Brain microvascular endothelial cell (primary cell): ENCODE measurements around the gene GNAS-AS1.
A peak's percentile ranks its signal among the peaks of the same experiment; 100 is the strongest.

Experiments used
- DNase-seq: peaks from one replicate; pipeline ENCODE4 v3.0.0-alpha.2; 2020
- H3K27ac ChIP-seq: fragments of 250-450 bp; sonication (Bioruptor Pico); 2 replicates; pipeline ENCODE4 v1.5.1; 2020; ENCODE audit warnings: mild to moderate bottlenecking, moderate library complexity
- H3K27me3 ChIP-seq: fragments of 250-450 bp; sonication (Bioruptor Pico); replicated peaks from 2 replicates; pipeline ENCODE4 v1.5.1; 2020; ENCODE audit warnings: mild to moderate bottlenecking
- H3K36me3 ChIP-seq: fragments of 250-450 bp; sonication (Bioruptor Pico); replicated peaks from 2 replicates; pipeline ENCODE4 v1.5.1; 2020; ENCODE audit warnings: mild to moderate bottlenecking
- H3K4me3 ChIP-seq: 2 replicates; pipeline ENCODE4 v1.5.1; 2011; ENCODE audit warnings: low read depth, mild to moderate bottlenecking, control low read depth, low read length, moderate library complexity
- CTCF ChIP-seq: IDR thresholded peaks from 2 replicates; pipeline ENCODE4 v1.5.1; 2011; ENCODE audit warnings: low read depth, mild to moderate bottlenecking, moderate library complexity, low read length, control low read depth, inconsistent platforms; ENCODE audit errors: missing control alignments
- in situ Hi-C: cut with HindIII; loops from 2 replicates; pipeline ENCODE4 v1.10.0; 2017; ENCODE audit warnings: low sequenced_read_pairs, low pct_ligation_motif_present

GNAS-AS1 gene

GRCh38 chr20:58853976-58854637 lies 3.4 kb upstream of the GNAS-AS1 start:
- in situ Hi-C loops = loop anchor here (25.0 kb wide), 1 partner anchor 358 kb away; no protein-coding TSS in a partner anchor
- no peak overlapping the region for H3K4me3 ChIP-seq
- DNase-seq = no peak
- peaks cover 35% of the 10 kb centered on the region for H3K27me3 ChIP-seq
- no peak overlapping the region for H3K27ac ChIP-seq
- no peaks in the 10 kb centered on the region for H3K36me3 ChIP-seq
- no peak for TF ChIP-seq CTCF

GRCh38 chr20:58853466-58853865 lies 2.8 kb upstream of the GNAS-AS1 start:
- in situ Hi-C loops = loop anchor here (25.0 kb wide), 1 partner anchor 359 kb away; no protein-coding TSS in a partner anchor
- H3K36me3 ChIP-seq = no peaks in the 10 kb centered on the region
- H3K4me3 ChIP-seq = no peak overlapping the region
- TF ChIP-seq CTCF = no peak
- DNase-seq = no peak
- peaks cover 33% of the 10 kb centered on the region for H3K27me3 ChIP-seq
- no peak overlapping the region for H3K27ac ChIP-seq

GRCh38 chr20:58852543-58853271 lies 2.0 kb upstream of the GNAS-AS1 start, which contains the start of gene GNAS:
Gene GNAS (plus strand): TSS chr20:58852716.
- peak; percentile 86 for TF ChIP-seq CTCF
- no peaks in the 10 kb centered on the region for H3K36me3 ChIP-seq
- H3K4me3 ChIP-seq = peak within 1 kb of the TSS; percentile 74
- DNase-seq = peak; percentile 39
- no peak within 1 kb of the TSS for H3K27ac ChIP-seq
- in situ Hi-C loops = loop anchor here (25.0 kb wide), 1 partner anchor 360 kb away; no protein-coding TSS in a partner anchor
- peaks cover 29% of the 10 kb centered on the region for H3K27me3 ChIP-seq

GRCh38 chr20:58851969-58852458 lies 1.3 kb upstream of the GNAS-AS1 start:
- in situ Hi-C loops = loop anchor here (25.0 kb wide), 1 partner anchor 360 kb away; no protein-coding TSS in a partner anchor
- peak overlapping the region; percentile 74 for H3K4me3 ChIP-seq
- TF ChIP-seq CTCF = no peak

DNA sequence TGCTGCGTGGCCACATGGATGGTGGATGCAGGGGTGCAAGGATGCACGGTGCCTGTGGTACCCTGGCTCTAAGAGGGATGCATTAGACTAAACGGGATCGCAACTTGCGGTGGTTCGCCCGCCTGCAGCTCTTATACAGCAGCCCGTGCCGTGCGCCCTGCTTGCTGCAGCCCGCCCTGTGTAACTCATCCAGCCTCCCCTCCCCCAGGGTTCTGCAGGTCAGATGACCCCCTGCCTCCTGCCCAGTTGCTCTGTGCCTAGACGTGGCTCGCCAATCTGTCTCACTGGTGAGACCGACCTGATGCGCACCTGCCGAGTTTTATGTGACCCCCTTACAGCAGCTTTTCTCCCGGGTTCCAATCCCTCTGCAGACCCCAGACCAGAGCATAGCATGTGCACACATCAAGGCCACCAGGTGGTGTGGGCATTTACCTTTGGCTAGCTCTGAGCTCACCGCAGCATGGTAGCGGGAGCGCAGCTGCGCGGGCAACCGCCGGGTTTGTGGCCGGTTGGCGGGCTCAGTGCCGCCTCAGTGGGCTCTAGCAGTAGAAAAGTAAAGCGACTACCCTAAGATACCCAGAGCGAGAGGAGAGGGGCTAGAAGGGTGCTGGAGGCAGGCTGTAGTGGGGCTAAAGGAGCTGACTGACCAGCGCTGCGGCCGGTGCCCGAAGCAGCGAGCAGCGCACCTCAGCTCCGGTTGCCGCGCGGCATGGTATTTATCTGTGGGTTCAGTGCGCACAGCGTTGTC lies 693 bp upstream of the GNAS-AS1 start:
- Histone ChIP-seq H3K36me3 (no peaks in the 10 kb centered on the region), H3K27me3 (peaks cover 29% of the 10 kb centered on the region), H3K27ac (no peak overlapping the region), H3K4me3 (peak overlapping the region; percentile 74)
- in situ Hi-C loops = loop anchor here (25.0 kb wide), 1 partner anchor 361 kb away; no protein-coding TSS in a partner anchor
- TF ChIP-seq CTCF = no peak
- no peak for DNase-seq

More at GRCh38 chr20:58851969-58852458, 1.3 kb upstream of the GNAS-AS1 start:
- H3K27ac ChIP-seq = no peak overlapping the region
- peaks cover 29% of the 10 kb centered on the region for H3K27me3 ChIP-seq
- DNase-seq = no peak
- no peaks in the 10 kb centered on the region for H3K36me3 ChIP-seq
